ENCODE results near the gene ZNF599. TPM values are rescaled to one million over a fixed set of nuclear protein-coding genes. Genes with fewer than 3 reads are reported as not detected.

ZNF599 gene
- total RNA-seq, 1 donor from 2014 or later, result 9.0 TPM

GRCh38 chr19:34733746-34734536, 39.1 kb downstream of the ZNF599 start, which contains the start of gene ZNF181:
Gene ZNF181, plus strand, starts transcription at chr19:34734243. Its CDS starts 795 bp downstream, at chr19:34735038.
- Mint-ChIP-seq H3K27me3 (no peaks in the 10 kb centered on the region), H3K4me3 (peak within 1 kb of the TSS; percentile 100), H3K36me3 (peaks cover 14% of the 10 kb centered on the region), H3K27ac (peak within 1 kb of the TSS; percentile 96), H3K9me3 (no peaks in the 10 kb centered on the region), H3K4me1 (ENCODE audit: unreplicated experiment) (peaks cover 19% of the 10 kb centered on the region)
- peak; percentile 82 for DNase-seq (ENCODE audit: extremely low spot score, unreplicated experiment)
- TF ChIP-seq, protein P1, sequence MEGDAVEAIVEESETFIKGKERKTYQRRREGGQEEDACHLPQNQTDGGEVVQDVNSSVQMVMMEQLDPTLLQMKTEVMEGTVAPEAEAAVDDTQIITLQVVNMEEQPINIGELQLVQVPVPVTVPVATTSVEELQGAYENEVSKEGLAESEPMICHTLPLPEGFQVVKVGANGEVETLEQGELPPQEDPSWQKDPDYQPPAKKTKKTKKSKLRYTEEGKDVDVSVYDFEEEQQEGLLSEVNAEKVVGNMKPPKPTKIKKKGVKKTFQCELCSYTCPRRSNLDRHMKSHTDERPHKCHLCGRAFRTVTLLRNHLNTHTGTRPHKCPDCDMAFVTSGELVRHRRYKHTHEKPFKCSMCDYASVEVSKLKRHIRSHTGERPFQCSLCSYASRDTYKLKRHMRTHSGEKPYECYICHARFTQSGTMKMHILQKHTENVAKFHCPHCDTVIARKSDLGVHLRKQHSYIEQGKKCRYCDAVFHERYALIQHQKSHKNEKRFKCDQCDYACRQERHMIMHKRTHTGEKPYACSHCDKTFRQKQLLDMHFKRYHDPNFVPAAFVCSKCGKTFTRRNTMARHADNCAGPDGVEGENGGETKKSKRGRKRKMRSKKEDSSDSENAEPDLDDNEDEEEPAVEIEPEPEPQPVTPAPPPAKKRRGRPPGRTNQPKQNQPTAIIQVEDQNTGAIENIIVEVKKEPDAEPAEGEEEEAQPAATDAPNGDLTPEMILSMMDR (conservative IDR thresholded peaks at IDR 0.05), result no peak

DNA sequence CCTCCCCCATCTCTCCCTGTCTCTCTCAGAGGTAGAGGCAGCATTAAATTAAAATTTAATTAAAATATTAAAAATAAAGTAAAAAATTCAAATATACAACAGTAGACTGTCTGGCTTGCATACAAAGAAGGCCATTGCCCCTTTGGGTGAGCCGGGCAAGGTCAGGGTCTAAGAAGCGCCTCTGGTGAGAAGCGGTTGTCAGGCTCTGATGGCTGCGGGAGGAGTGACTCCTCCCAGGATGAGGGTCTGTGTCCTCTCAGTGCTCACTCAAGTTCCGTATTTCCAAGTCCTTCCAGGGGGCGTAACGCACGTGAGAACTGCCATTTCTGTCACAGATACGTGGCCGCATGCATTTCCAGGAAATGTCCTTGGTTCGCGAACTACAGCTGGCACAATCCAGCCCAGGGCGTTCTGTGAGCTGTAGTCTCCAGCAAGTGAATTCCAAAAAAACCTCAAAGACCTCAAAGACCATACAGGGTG, 39.7 kb downstream of the ZNF599 start:
- peaks cover 10% of the 10 kb centered on the region for H3K36me3 Mint-ChIP-seq
- H3K27me3 Mint-ChIP-seq, result no peaks in the 10 kb centered on the region
- DNase-seq (ENCODE audit: extremely low spot score, unreplicated experiment), result no peak
- peak overlapping the region; percentile 100 for H3K4me3 Mint-ChIP-seq
- H3K27ac Mint-ChIP-seq, result peak overlapping the region; percentile 96
- no peaks in the 10 kb centered on the region for H3K9me3 Mint-ChIP-seq
- TF ChIP-seq, protein P1 (conservative IDR thresholded peaks at IDR 0.05), result no peak
- H3K4me1 Mint-ChIP-seq (ENCODE audit: unreplicated experiment), result peaks cover 19% of the 10 kb centered on the region

- peak overlapping the region; percentile 74 for H3K4me3 Mint-ChIP-seq
- peaks cover 19% of the 10 kb centered on the region for H3K4me1 Mint-ChIP-seq (ENCODE audit: unreplicated experiment)
- no peaks in the 10 kb centered on the region for H3K9me3 Mint-ChIP-seq
- TF ChIP-seq, protein P1 (conservative IDR thresholded peaks at IDR 0.05), result no peak
- peaks cover 3% of the 10 kb centered on the region for H3K27me3 Mint-ChIP-seq
- DNase-seq (ENCODE audit: extremely low spot score, unreplicated experiment), result no peak
- no peak overlapping the region for H3K27ac Mint-ChIP-seq
- peaks cover 6% of the 10 kb centered on the region for H3K36me3 Mint-ChIP-seq
Observed at GRCh38 chr19:34732612-34733211, 40.3 kb downstream of the ZNF599 start.

- H3K27ac Mint-ChIP-seq, result no peak overlapping the region
- DNase-seq (ENCODE audit: extremely low spot score, unreplicated experiment), result no peak
- H3K36me3 Mint-ChIP-seq, result peaks cover 6% of the 10 kb centered on the region
- H3K4me1 Mint-ChIP-seq (ENCODE audit: unreplicated experiment), result peaks cover 19% of the 10 kb centered on the region
- TF ChIP-seq, protein P1 (conservative IDR thresholded peaks at IDR 0.05), result no peak
- H3K9me3 Mint-ChIP-seq, result no peaks in the 10 kb centered on the region
- H3K4me3 Mint-ChIP-seq, result peak overlapping the region; percentile 63
- H3K27me3 Mint-ChIP-seq, result peaks cover 3% of the 10 kb centered on the region
Observed at GRCh38 chr19:34731964-34732363, 41.1 kb downstream of the ZNF599 start.

- no peak overlapping the region for H3K27ac Mint-ChIP-seq
- H3K27me3 Mint-ChIP-seq, result peaks cover 9% of the 10 kb centered on the region
- TF ChIP-seq, protein P1 (conservative IDR thresholded peaks at IDR 0.05), result no peak
- peak overlapping the region; percentile 63 for H3K4me3 Mint-ChIP-seq
- no peak for DNase-seq (ENCODE audit: extremely low spot score, unreplicated experiment)
- H3K36me3 Mint-ChIP-seq, result peaks cover 6% of the 10 kb centered on the region
- H3K4me1 Mint-ChIP-seq (ENCODE audit: unreplicated experiment), result peaks cover 19% of the 10 kb centered on the region
- no peaks in the 10 kb centered on the region for H3K9me3 Mint-ChIP-seq
Observed at GRCh38 chr19:34731019-34731829, 41.8 kb downstream of the ZNF599 start.

Measured in type B pancreatic cell (in vitro differentiated cells).